Esophagus (tissue), 2 donors: ENCODE data around the gene CNGB1. TPM values are rescaled to one million over a fixed set of nuclear protein-coding genes. Genes with fewer than 3 reads are reported as not detected.

Source experiments
- H3K27ac ChIP-seq, 2 donors: one replicate each; pipeline ENCODE4 v1.5.1; 2013; ENCODE audit warnings: low read depth in 2 of 2, mild to moderate bottlenecking in 2 of 2, inconsistent platforms in 1 of 2, low read length in 1 of 2, moderate library complexity in 1 of 2
- H3K27me3 ChIP-seq, 2 donors: one replicate each; pipeline ENCODE4 v1.6.1; 2013; ENCODE audit warnings: low read length in 2 of 2, control low read depth in 1 of 2, mild to moderate bottlenecking in 1 of 2; ENCODE audit not compliant: insufficient read depth in 2 of 2, control insufficient read depth in 1 of 2
- H3K36me3 ChIP-seq, 2 donors: one replicate each; pipeline ENCODE4 v1.6.1; 2013; ENCODE audit warnings: low read length in 1 of 2; ENCODE audit not compliant: control insufficient read depth in 2 of 2, insufficient read depth in 2 of 2
- H3K4me1 ChIP-seq, 2 donors: one replicate each; pipeline ENCODE4 v1.6.1; 2013; ENCODE audit warnings: low read length in 1 of 2; ENCODE audit not compliant: control insufficient read depth in 2 of 2, insufficient read depth in 2 of 2
- H3K4me3 ChIP-seq, 2 donors: one replicate each; pipeline ENCODE4 v1.5.1; 2013; ENCODE audit warnings: low read length in 2 of 2, mild to moderate bottlenecking in 2 of 2, low read depth in 1 of 2, moderate library complexity in 1 of 2
- H3K9me3 ChIP-seq, 2 donors: one replicate each; pipeline ENCODE4 v1.6.1; 2013; ENCODE audit warnings: mild to moderate bottlenecking in 2 of 2, low read depth in 1 of 2, low read length in 1 of 2, moderate library complexity in 1 of 2; ENCODE audit not compliant: control insufficient read depth in 2 of 2, insufficient read depth in 1 of 2
- WGBS, 2 donors: extraction: QIAGEN DNeasy Blood & Tissue Kit; methylation state at CpG; one replicate each; pipeline ENCODE4 v1.1.7; 2013; 5-methylcytosine and 5-hydroxymethylcytosine counted together
- polyA plus RNA-seq, 2 donors: library from polyadenylated mRNA; stranded (reverse); fragments of 200-250 nt; gene quantifications; one replicate each; pipeline ENCODE4 v1.2.3, GENCODE V29; 2013
- donor health status: healthy with polysubstance abuse.
- donor health status: Bipolar disorder and iron deficiency.

The CNGB1 gene
- polyA plus RNA-seq, 2 donors, result 0.04 to 0.06 TPM

GRCh38 chr16:57894390-57895080 is 76.4 kb downstream of the CNGB1 start:
- Histone ChIP-seq H3K36me3 (no peaks in the 10 kb centered on the region), H3K27me3 (no peaks in the 10 kb centered on the region), H3K27ac (peak overlapping the region; percentile 11 to 45), H3K4me3 (no peak overlapping the region), H3K4me1 (peaks cover 0 to 5% of the 10 kb centered on the region in 2 donors), H3K9me3 (no peaks in the 10 kb centered on the region)
- WGBS, 2 donors, result 75 to 82% methylated on average over 10 of the region's 10 CpGs

- Histone ChIP-seq H3K27me3 (no peaks in the 10 kb centered on the region), H3K36me3 (no peaks in the 10 kb centered on the region), H3K9me3 (no peaks in the 10 kb centered on the region), H3K27ac (peak overlapping the region; percentile 33 to 45), H3K4me1 (peaks cover 0 to 5% of the 10 kb centered on the region in 2 donors), H3K4me3 (no peak overlapping the region)
- WGBS, 2 donors, result 48 to 57% methylated on average over 17 of the region's 17 CpGs
These were observed 77.2 kb downstream of the CNGB1 start for GRCh38 chr16:57893559-57894389.

- Histone ChIP-seq H3K27ac (no peak overlapping the region), H3K4me1 (peaks cover 0 to 5% of the 10 kb centered on the region in 2 donors), H3K27me3 (no peaks in the 10 kb centered on the region), H3K4me3 (no peak overlapping the region), H3K36me3 (no peaks in the 10 kb centered on the region), H3K9me3 (no peaks in the 10 kb centered on the region)
- 87 to 90% methylated on average over 5 of the region's 5 CpGs for WGBS, 2 donors
These were observed 77.7 kb downstream of the CNGB1 start for GRCh38 chr16:57893217-57893558.

- H3K36me3 ChIP-seq, result no peaks in the 10 kb centered on the region
- H3K4me3 ChIP-seq, result no peak overlapping the region
- H3K27me3 ChIP-seq, result no peaks in the 10 kb centered on the region
- WGBS, 2 donors, result 64 to 67% methylated on average over 10 of the region's 10 CpGs
- H3K4me1 ChIP-seq, result peaks cover 0 to 5% of the 10 kb centered on the region in 2 donors
- no peak overlapping the region for H3K27ac ChIP-seq
- H3K9me3 ChIP-seq, result no peaks in the 10 kb centered on the region
These were observed 78.4 kb downstream of the CNGB1 start for GRCh38 chr16:57892447-57893096.

- Histone ChIP-seq H3K9me3 (no peaks in the 10 kb centered on the region), H3K36me3 (no peaks in the 10 kb centered on the region), H3K27ac (no peak overlapping the region), H3K4me1 (peaks cover 0 to 5% of the 10 kb centered on the region in 2 donors), H3K27me3 (no peaks in the 10 kb centered on the region), H3K4me3 (no peak overlapping the region)
- WGBS, 2 donors, result 81 to 87% methylated on average over 8 of the region's 8 CpGs
These were observed 78.9 kb downstream of the CNGB1 start for GRCh38 chr16:57892041-57892440.

- WGBS, 2 donors, result 84 to 93% methylated on average over 3 of the region's 3 CpGs
- no peak overlapping the region for H3K27ac ChIP-seq
These were observed 80.2 kb downstream of the CNGB1 start for GRCh38 chr16:57890752-57891111.

GRCh38 chr16:57889960-57890751 is 80.8 kb downstream of the CNGB1 start:
- no peaks in the 10 kb centered on the region for H3K9me3 ChIP-seq
- H3K4me1 ChIP-seq, result peaks cover 0 to 5% of the 10 kb centered on the region in 2 donors
- no peak overlapping the region for H3K4me3 ChIP-seq
- 54 to 71% methylated on average over 9 of the region's 9 CpGs for WGBS, 2 donors
- H3K27me3 ChIP-seq, result no peaks in the 10 kb centered on the region
- peak overlapping the region in 1 of 2 donors; percentile 41 for H3K27ac ChIP-seq
- no peaks in the 10 kb centered on the region for H3K36me3 ChIP-seq

More at GRCh38 chr16:57890752-57891111, 80.2 kb downstream of the CNGB1 start:
- Histone ChIP-seq H3K4me3 (no peak overlapping the region), H3K27me3 (no peaks in the 10 kb centered on the region), H3K36me3 (no peaks in the 10 kb centered on the region), H3K9me3 (no peaks in the 10 kb centered on the region), H3K4me1 (peaks cover 0 to 5% of the 10 kb centered on the region in 2 donors)

GRCh38 chr16:57889522-57889921 is 81.4 kb downstream of the CNGB1 start:
- Histone ChIP-seq H3K4me1 (peaks cover 0 to 5% of the 10 kb centered on the region in 2 donors), H3K36me3 (no peaks in the 10 kb centered on the region), H3K27me3 (no peaks in the 10 kb centered on the region), H3K9me3 (no peaks in the 10 kb centered on the region), H3K27ac (peak overlapping the region in 1 of 2 donors; percentile 41), H3K4me3 (no peak overlapping the region)
- WGBS, 2 donors, result 84 to 88% methylated on average over 4 of the region's 4 CpGs

GRCh38 chr16:57889111-57889510 is 81.8 kb downstream of the CNGB1 start:
- Histone ChIP-seq H3K27ac (no peak overlapping the region), H3K4me3 (no peak overlapping the region), H3K27me3 (no peaks in the 10 kb centered on the region), H3K36me3 (no peaks in the 10 kb centered on the region), H3K9me3 (no peaks in the 10 kb centered on the region), H3K4me1 (peaks cover 0 to 5% of the 10 kb centered on the region in 2 donors)
- WGBS, 2 donors, result 90 to 96% methylated on average over 4 of the region's 4 CpGs
